PC-9 (cell line): ENCODE data around the gene CD8B2. TPM values are rescaled to one million over a fixed set of nuclear protein-coding genes. Genes with fewer than 3 reads are reported as not detected.

Source experiments
- BruUV-seq: library from RNA; stranded (reverse); fragments of 400-500 nt; replicated peaks from 2 replicates; lab custom pipeline; 2021; lab: Mats Ljungman, UMichigan
- CTCF ChIA-PET: fragments of 300-600 bp; sonication (Branson Sonifier 250); formaldehyde crosslinking; loops from one replicate; lab custom pipeline; 2022; ENCODE audit warnings: antibody characterized with exemption; lab: Charles Lee
- POLR2A ChIA-PET: fragments of 300-600 bp; sonication (Branson Sonifier 250); formaldehyde crosslinking; loops from one replicate; lab custom pipeline; 2022; ENCODE audit warnings: antibody characterized with exemption; ENCODE audit not compliant: unreplicated experiment; lab: Charles Lee
- DNase-seq, 2 experiments: peaks; one replicate each; pipeline versions ENCODE4 v3.0.0 to v3.0.0-alpha.2; 2015 to 2022; ENCODE audit warnings: mixed read lengths in 1 of 2
- H2AFZ ChIP-seq: fragments of 200-600 bp; sonication (generic); 2 replicates; pipeline ENCODE4 v1.8.1; 2017; ENCODE audit warnings: antibody characterized with exemption
- H3F3A ChIP-seq: fragments of 200-600 bp; sonication (generic); 2 replicates; pipeline ENCODE4 v1.8.1; 2017; ENCODE audit warnings: antibody characterized with exemption, mild to moderate bottlenecking, low read depth; ENCODE audit not compliant: insufficient read depth
- H3K27ac ChIP-seq: fragments of 200-600 bp; sonication (generic); 2 replicates; pipeline ENCODE4 v1.6.1; 2016; ENCODE audit warnings: mixed run types
- H3K27me3 ChIP-seq: fragments of 200-600 bp; sonication (generic); 2 replicates; pipeline ENCODE4 v1.6.1; 2016; ENCODE audit warnings: low read depth, mixed run types; ENCODE audit not compliant: insufficient read depth
- H3K36me3 ChIP-seq: fragments of 200-600 bp; sonication (generic); 2 replicates; pipeline ENCODE4 v1.6.1; 2016; ENCODE audit warnings: low read depth, mixed run types
- H3K4me1 ChIP-seq: fragments of 200-600 bp; sonication (generic); replicated peaks from 2 replicates; pipeline ENCODE4 v1.6.1; 2016; ENCODE audit warnings: mixed run types; ENCODE audit not compliant: insufficient read depth
- H3K4me2 ChIP-seq: fragments of 200-600 bp; sonication (generic); 2 replicates; pipeline ENCODE4 v1.6.1; 2017; ENCODE audit warnings: mixed run types
- H3K4me3 ChIP-seq: fragments of 200-600 bp; sonication (generic); 2 replicates; pipeline ENCODE4 v1.6.1; 2016; ENCODE audit warnings: mixed run types
- H3K79me2 ChIP-seq: fragments of 200-600 bp; sonication (generic); 2 replicates; pipeline ENCODE4 v1.6.1; 2017; ENCODE audit warnings: low read depth, mixed run types
- H3K9me2 ChIP-seq: fragments of 200-600 bp; sonication (generic); 2 replicates; pipeline ENCODE4 v1.8.1; 2017; ENCODE audit warnings: mild to moderate bottlenecking; ENCODE audit not compliant: insufficient read depth
- H3K9me3 ChIP-seq: fragments of 200-600 bp; sonication (generic); 2 replicates; pipeline ENCODE4 v1.8.1; 2016; ENCODE audit warnings: low read depth; ENCODE audit not compliant: insufficient read depth
- H4K20me1 ChIP-seq: fragments of 200-600 bp; sonication (generic); 2 replicates; pipeline ENCODE4 v1.8.1; 2017; ENCODE audit not compliant: insufficient read depth
- EZH2 ChIP-seq: fragments of 200-600 bp; sonication (generic); IDR thresholded peaks from 2 replicates; pipeline ENCODE4 v1.8.0; 2017; ENCODE audit warnings: antibody characterized with exemption, low read depth
- intact Hi-C: fragments of 100-400 bp; cut with micrococcal nuclease; formaldehyde crosslinking; loops from one replicate; pipeline ENCODE4 v1.10.0; 2022; ENCODE audit not compliant: unreplicated experiment
- total RNA-seq: library from RNA; stranded (reverse); gene quantifications from 2 replicates; pipeline ENCODE4 v1.2.3, GENCODE V29; 2021
- TF ChIP-seq, protein P1 (sequence below): fragments of 200-600 bp; sonication (generic); conservative IDR thresholded peaks from 2 replicates; pipeline ENCODE4 v1.6.1; 2017; ENCODE audit warnings: mixed run types, antibody characterized with exemption, mild to moderate bottlenecking, moderate library complexity

CD8B2 gene
- total RNA-seq, 1 experiment from 2014 or later, result not detected

DNA sequence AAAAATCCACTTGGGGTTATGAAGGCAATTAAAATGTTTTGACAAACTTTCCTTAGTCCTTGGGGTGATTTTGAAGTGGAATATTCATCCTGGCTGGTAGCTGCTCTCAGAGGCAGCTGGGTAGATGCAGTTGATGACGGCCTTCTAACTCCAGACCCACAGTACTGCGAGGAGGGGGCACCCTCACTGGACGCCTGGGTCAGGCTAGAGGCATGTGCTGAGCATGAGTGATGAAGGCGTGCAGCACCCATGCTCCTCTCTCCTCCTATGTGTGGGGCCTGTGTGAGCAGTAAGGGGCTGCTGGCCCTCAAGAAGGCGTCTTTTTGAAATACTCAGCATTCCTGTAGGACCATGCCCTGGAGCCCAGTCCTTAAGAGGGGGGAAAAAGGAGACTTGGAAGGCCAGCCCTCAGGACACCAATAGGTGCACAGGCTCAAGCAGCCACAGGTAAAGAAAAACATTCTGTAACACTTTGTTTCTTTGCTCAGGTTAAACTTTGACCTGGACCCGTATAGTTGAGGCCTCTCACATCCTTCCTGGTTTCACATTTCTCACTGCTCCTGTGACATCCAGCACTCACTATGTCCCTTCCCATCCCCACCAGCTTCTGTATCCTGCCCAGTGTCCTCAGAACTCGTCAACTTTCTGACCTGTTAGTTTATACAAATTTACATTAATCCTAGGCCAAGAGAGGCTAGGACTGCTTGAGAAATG lies 64.4 kb downstream of the CD8B2 start:
- H3K4me3 ChIP-seq, result no peak overlapping the region
- no peak for DNase-seq
- BruUV-seq, result no TSS peak
- TF ChIP-seq, protein P1, sequence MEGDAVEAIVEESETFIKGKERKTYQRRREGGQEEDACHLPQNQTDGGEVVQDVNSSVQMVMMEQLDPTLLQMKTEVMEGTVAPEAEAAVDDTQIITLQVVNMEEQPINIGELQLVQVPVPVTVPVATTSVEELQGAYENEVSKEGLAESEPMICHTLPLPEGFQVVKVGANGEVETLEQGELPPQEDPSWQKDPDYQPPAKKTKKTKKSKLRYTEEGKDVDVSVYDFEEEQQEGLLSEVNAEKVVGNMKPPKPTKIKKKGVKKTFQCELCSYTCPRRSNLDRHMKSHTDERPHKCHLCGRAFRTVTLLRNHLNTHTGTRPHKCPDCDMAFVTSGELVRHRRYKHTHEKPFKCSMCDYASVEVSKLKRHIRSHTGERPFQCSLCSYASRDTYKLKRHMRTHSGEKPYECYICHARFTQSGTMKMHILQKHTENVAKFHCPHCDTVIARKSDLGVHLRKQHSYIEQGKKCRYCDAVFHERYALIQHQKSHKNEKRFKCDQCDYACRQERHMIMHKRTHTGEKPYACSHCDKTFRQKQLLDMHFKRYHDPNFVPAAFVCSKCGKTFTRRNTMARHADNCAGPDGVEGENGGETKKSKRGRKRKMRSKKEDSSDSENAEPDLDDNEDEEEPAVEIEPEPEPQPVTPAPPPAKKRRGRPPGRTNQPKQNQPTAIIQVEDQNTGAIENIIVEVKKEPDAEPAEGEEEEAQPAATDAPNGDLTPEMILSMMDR, result no peak
- TF ChIP-seq EZH2, result no peak
- no peak overlapping the region for H2AFZ ChIP-seq
- POLR2A ChIA-PET, result no interaction called here
- H3K36me3 ChIP-seq, result no peaks in the 10 kb centered on the region
- H3K4me1 ChIP-seq, result no peaks in the 10 kb centered on the region
- no peaks in the 10 kb centered on the region for H4K20me1 ChIP-seq
- no peaks in the 10 kb centered on the region; the same call in 1 of the 2 replicates for H3K9me3 ChIP-seq
- no peak overlapping the region for H3K4me2 ChIP-seq
- no peak overlapping the region for H3K27ac ChIP-seq
- peaks cover 70% of the 10 kb centered on the region for H3K27me3 ChIP-seq
- no peaks in the 10 kb centered on the region for H3F3A ChIP-seq
- no peaks in the 10 kb centered on the region for H3K79me2 ChIP-seq
- intact Hi-C loops, result no loop called here
- no peaks in the 10 kb centered on the region for H3K9me2 ChIP-seq
- CTCF ChIA-PET, result interaction anchor here (0.7 kb wide), 1 partner anchor 814 kb away, joined by 3 read pairs; no protein-coding TSS in a partner anchor

DNA sequence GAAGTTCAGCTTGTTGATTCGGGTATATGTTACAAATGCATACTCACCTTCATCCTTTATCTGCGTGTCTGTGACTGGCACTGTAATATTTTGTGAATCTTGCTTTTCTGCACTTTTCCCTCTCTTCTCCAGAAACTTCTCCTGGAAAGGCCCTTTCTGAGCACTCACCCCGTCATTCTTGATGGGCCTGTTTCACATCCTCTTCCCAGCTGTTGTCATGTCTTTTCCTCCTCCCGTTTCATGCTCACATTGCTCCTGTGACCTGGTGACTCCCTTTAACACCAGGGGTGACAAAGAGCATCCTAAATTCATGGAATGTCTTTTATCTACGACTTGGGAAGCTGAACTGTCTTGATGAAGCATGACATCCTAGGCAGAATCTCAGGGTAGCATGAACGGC lies 65.8 kb downstream of the CD8B2 start:
- no peaks in the 10 kb centered on the region for H3F3A ChIP-seq
- POLR2A ChIA-PET, result no interaction called here
- H3K79me2 ChIP-seq, result no peaks in the 10 kb centered on the region
- no peak overlapping the region for H3K27ac ChIP-seq
- no peaks in the 10 kb centered on the region; the same call in 1 of the 2 replicates for H3K9me3 ChIP-seq
- TF ChIP-seq, protein P1, result no peak
- TF ChIP-seq EZH2, result no peak
- H3K4me2 ChIP-seq, result no peak overlapping the region
- CTCF ChIA-PET, result no interaction called here
- H3K36me3 ChIP-seq, result no peaks in the 10 kb centered on the region
- H2AFZ ChIP-seq, result no peak overlapping the region
- H3K27me3 ChIP-seq, result peaks cover 66% of the 10 kb centered on the region
- intact Hi-C loops, result no loop called here
- DNase-seq, result no peak
- H3K4me3 ChIP-seq, result no peak overlapping the region
- no TSS peak for BruUV-seq
- H4K20me1 ChIP-seq, result no peaks in the 10 kb centered on the region
- no peaks in the 10 kb centered on the region for H3K4me1 ChIP-seq
- no peaks in the 10 kb centered on the region for H3K9me2 ChIP-seq

DNA sequence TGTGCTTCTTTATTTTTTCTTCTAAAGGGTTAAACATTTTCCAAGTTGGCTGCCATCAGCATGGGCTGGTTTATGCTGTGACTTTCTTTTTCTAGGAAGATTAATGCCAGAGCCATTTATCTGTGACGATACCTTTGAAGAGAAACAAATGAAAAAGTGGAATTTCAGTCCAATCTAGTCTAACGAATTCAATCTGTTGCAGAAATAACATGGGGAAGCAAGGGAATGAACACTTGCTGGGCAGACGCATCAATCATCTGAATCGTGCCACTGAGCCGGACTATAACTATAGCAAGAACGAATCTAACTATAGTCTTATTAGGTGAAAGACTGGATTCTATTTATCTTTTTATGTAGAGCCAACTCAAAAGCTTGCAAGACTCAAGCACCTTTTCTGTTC lies 66.2 kb downstream of the CD8B2 start:
- no peak for DNase-seq
- ChIA-PET CTCF (no interaction called here), POLR2A (no interaction called here)
- Histone ChIP-seq H3K79me2 (no peaks in the 10 kb centered on the region), H3F3A (no peaks in the 10 kb centered on the region), H3K27me3 (peaks cover 63% of the 10 kb centered on the region), H3K4me1 (no peaks in the 10 kb centered on the region), H3K27ac (no peak overlapping the region), H3K9me3 (no peaks in the 10 kb centered on the region; the same call in 1 of the 2 replicates), H3K9me2 (no peaks in the 10 kb centered on the region), H4K20me1 (no peaks in the 10 kb centered on the region), H3K4me2 (no peak overlapping the region), H3K4me3 (no peak overlapping the region), H3K36me3 (no peaks in the 10 kb centered on the region), H2AFZ (no peak overlapping the region)
- no TSS peak for BruUV-seq
- intact Hi-C loops, result no loop called here
- TF ChIP-seq EZH2, result no peak
- TF ChIP-seq, protein P1, result no peak
